ENCODE results near the gene POLR1G.
"Not testable (repeated sequence)": the region's sequence is repeated elsewhere in the genome, so short reads cannot be mapped to it uniquely, and the experiment has no call there.

POLR1G gene

GRCh38 chr19:45395821-45396617 is 10.4 kb upstream of the POLR1G start:
- no peak for DNase-seq (ENCODE audit: low spot score)

GRCh38 chr19:45400192-45400591 is 6.3 kb upstream of the POLR1G start:
- no peak for DNase-seq (ENCODE audit: low spot score)

GRCh38 chr19:45401815-45402214 is 4.6 kb upstream of the POLR1G start:
- DNase-seq (ENCODE audit: low spot score): no peak

- no peak for DNase-seq (ENCODE audit: low spot score)
These were observed 4.0 kb upstream of the POLR1G start for GRCh38 chr19:45402298-45403061.

GRCh38 chr19:45403272-45403671 is 3.2 kb upstream of the POLR1G start:
- no peak for DNase-seq (ENCODE audit: low spot score)

- DNase-seq (ENCODE audit: low spot score): no peak
These were observed 2.5 kb upstream of the POLR1G start for GRCh38 chr19:45403781-45404556.

- DNase-seq (ENCODE audit: low spot score): peak; percentile 70
These were observed 1.6 kb upstream of the POLR1G start, which contains the start of gene PPP1R13L for GRCh38 chr19:45404557-45405434. Gene PPP1R13L (minus strand): TSS chr19:45405069. CDS start chr19:45398318, 6,751 bp downstream.

- peak; percentile 87 for DNase-seq (ENCODE audit: low spot score)
These were observed 814 bp upstream of the POLR1G start for GRCh38 chr19:45405435-45406225.

GRCh38 chr19:45407091-45407375 is 589 bp downstream of the POLR1G start:
- DNase-seq (ENCODE audit: low spot score): no peak

GRCh38 chr19:45407585-45407984 is 1.1 kb downstream of the POLR1G start:
- DNase-seq (ENCODE audit: low spot score): not testable (repeated sequence)

- DNase-seq (ENCODE audit: low spot score): no peak
These were observed 1.7 kb downstream of the POLR1G start for GRCh38 chr19:45408121-45408520.

GRCh38 chr19:45408830-45409556 is 2.5 kb downstream of the POLR1G start:
- DNase-seq (ENCODE audit: low spot score): no peak

GRCh38 chr19:45409557-45409920 is 3.1 kb downstream of the POLR1G start:
- DNase-seq (ENCODE audit: low spot score): no peak

- DNase-seq (ENCODE audit: low spot score): not testable (repeated sequence)
These were observed 3.9 kb downstream of the POLR1G start for GRCh38 chr19:45410330-45410729.

- no peak for DNase-seq (ENCODE audit: low spot score)
These were observed 7.1 kb downstream of the POLR1G start for GRCh38 chr19:45413497-45413896.

GRCh38 chr19:45414468-45414867 is 8.0 kb downstream of the POLR1G start:
- DNase-seq (ENCODE audit: low spot score): no peak

GRCh38 chr19:45417151-45417550 is 10.7 kb downstream of the POLR1G start:
- DNase-seq (ENCODE audit: low spot score): no peak

- peak; percentile 59 for DNase-seq (ENCODE audit: low spot score)
These were observed 12.4 kb downstream of the POLR1G start for GRCh38 chr19:45418802-45419201.

GRCh38 chr19:45419396-45419795 is 13.0 kb downstream of the POLR1G start:
- peak; percentile 83 for DNase-seq (ENCODE audit: low spot score)

GRCh38 chr19:45419895-45420294 is 13.5 kb downstream of the POLR1G start:
- DNase-seq (ENCODE audit: low spot score): no peak

Measured in Ammon's horn (tissue), 1 donor.